HG03457 (cell line): ENCODE data around the gene ARHGAP32.

Source experiments
- ATAC-seq: cut with Tn5 transposase; IDR thresholded peaks from one replicate; pipeline ENCODE4 v1.9.1; 2021; ENCODE audit warnings: moderate number of reproducible peaks; ENCODE audit not compliant: unreplicated experiment

Gene ARHGAP32

DNA sequence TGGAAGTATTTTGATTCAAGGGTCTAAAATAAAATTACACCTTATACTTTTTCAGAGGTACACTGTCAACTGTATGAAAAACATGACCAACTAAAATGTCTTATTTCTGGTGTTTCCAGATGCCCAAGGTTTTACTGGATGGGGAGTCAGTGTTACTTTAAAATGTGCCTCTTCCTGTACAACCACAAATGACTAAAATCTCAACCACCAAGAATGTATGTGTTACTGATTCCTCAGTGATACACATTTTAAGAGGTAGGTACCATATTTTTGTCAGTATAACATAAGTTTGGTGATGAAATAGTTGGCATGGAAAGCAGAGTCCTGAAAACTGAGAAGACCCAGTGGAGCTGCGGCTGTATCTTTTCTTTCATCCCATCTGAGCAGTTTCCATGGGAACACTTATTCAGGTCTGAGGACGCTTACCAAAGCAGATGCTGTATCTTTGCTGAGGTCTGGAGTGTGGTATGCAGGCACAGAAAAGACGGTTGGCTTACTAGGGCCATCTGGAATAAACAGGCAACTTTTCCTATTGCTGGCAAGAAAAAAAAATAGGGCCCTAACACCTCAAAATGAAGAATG is 228.3 kb downstream of the ARHGAP32 start:
- no peak for ATAC-seq

DNA sequence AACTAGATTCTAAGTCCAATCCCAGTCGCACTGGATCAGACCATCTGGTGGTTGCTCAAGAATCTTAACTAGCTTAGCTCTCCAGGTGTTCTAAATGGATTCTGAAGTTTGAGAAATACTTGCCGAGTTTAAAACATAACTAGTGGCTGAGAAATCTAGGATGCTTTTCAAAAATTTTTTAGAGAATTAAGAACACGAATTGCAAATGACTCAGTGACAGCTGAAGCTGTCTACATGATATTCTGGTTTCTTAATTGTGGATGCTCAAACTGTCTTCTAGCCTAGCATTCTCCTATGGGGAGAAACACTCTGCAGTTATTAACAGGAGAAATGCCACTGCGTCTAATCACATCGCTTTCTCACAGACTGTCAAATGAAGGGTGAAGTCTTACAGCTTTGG is 229.2 kb downstream of the ARHGAP32 start:
- no peak for ATAC-seq

DNA sequence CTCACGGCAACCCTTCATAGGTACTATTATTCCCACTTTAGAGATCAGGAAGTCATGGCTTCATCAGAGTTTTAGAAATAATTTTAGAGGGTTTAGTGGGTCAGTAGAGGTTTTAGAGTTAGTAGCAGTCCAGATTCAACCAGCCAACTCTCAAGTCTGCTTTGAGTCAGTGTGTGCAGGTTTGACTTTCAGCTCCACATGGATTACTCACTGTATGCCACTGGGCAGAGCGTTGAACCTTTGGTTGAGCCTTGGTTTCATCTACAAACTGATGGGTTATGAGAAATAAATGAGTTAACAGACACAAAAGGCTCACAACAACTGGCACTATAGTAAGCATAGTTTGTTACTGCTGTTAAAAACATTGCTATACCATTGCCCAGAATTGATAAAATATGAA is 230.5 kb downstream of the ARHGAP32 start:
- ATAC-seq, result no peak

DNA sequence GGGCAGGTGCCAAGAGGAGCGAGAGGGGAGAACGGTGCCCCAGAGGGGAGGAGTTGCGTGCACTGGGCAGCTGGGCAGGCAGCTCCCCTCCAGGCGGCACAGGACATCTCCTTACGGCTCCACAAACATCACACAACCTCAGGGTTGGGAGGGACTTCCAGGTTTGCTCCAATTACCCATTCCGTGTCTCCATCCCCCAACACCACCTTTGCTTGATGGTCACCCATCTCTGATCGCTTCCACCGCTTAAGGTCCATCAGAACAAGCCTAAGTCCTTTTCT is 235.0 kb downstream of the ARHGAP32 start:
- no peak for ATAC-seq

DNA sequence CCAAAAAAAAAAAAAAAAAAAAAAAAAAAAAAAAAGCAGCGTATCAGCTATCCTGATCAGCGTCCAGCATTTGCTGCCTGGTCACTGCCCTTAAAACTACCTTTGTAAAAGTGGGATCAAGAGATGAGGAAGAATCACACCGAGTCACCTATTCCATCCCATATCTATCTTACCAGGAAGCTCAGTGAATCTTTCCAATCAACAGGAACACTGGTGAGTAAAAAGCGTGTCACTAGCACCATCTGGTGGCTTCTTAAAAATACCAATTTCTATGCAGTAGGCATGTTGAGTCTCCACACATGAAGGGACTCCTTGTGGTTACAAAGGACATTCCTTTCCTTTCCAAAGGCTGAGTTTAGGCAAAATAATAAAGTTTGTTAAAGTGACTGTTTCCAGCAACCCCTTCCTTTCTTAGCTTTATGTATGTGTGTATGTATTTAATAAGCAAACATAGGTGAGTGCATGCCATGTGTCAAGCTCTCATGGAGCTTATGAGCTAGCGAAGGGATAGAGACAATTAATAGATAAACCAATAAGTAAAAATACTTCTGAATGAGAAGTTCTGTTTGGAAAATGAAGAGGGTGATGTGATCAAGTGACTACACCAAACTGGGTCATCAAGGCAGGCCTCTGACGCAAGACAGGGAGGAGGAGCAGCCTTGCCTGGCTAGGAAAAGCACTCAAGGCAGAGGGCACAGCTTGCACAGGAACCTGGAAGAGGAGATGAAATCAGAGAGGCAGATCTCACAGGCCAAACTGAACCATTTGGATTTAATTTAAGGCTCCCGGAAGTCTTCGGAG is 235.5 kb downstream of the ARHGAP32 start:
- no peak for ATAC-seq

DNA sequence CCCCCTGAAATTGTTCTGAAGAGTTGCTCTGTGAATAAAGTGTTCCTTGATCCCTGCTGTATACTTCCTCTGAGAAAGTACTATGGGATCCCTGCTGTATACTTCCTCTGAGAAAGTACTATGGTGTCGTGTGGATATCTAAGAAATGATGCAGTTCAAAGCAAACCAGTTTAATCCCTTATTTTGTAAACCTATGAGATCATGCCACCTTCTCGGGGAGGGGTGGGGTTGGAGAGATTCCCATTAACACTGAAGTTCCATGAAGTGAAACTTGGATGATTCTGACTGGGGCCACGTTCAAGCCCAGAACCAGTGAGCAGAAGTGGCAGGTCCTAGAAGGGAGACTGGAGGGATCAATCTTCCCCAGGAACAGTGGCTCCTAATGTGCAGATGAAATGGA is 236.5 kb downstream of the ARHGAP32 start:
- no peak for ATAC-seq

DNA sequence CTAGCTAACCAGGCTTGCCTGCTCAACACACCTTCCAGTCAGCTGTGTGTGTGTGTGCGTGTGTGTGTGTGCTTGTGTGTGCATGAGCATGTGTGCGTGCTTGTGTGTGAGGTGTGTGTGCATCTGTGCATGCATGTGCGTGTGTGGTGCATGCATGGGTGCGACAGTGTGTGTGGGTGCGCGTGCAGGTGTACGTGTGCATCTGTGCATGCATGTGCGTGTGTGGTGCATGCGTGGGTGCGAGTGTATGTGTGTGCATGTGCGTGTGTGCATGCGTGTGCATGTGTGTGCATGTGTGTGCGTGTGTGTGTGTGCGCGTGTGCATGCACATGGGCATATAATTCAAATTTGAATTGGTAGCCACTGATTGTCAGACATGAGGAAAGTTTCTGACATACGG is 239.0 kb downstream of the ARHGAP32 start:
- ATAC-seq, result no peak

DNA sequence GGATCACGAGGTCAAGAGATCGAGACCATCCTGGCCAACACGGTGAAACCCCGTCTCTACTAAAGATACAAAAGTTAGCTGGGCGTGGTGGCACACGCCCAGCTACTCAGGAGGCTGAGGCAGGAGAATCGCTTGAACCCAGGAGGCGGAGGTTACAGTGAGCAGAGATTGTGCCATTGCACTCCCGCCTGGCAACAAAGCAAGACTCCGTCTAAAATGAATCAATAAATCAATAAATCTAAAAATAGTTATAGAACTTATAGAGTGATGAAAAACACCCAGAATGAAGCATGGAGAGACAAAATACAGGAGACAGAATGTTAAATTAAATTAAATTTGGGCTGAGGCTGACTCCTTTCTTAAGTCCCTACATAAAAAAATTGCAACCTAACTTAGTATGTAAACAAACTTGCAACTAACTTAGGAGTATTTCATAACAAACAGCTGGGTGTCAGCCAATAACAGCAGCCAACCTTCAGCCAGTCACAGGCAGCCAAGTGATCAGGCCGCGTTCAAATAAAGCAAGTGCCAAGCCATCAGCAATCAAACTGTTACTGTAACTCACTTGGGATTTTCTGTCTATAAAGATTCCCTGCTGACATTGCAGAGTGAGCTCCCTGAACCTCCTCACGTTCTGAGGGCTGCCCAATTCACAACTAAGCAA is 242.2 kb downstream of the ARHGAP32 start:
- no peak for ATAC-seq

DNA sequence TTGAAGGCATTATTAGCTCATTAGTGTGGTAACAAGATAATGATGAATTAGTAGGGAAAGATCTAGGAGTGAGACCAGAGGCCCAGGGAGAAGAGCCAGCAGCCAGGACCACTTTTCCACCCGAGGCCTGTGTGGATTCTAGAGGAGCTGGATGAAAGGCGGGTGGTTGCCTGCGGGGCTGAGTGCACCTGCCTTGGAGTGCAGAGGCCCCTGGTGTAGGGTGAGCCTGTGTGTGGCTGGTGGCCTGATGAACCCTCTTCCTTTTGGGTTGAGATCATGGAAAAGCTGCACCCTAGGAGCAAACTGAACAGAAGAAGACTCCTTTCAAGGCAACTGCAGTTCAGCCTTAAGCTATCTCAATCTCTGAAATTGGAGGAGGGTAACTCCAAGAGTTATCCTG is 243.5 kb downstream of the ARHGAP32 start:
- ATAC-seq, result no peak

DNA sequence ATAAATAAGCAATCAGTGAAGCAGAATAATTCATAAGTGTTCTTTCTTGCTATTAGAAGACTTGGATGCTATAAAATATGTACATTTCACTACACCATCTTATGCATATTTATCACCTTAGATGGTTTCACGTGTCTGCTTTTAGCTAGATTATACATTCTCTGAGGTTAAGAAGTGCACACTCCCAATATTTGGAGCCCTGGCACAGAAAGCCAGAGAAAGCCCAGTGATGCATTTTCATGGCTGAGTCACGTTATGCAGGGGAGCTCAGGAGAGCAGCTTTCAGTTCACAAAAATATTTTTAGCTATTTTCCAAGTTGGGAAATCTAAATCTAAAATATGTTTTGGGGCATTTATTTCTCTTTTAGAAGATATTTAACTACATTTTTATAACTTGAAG is 244.4 kb downstream of the ARHGAP32 start:
- ATAC-seq, result no peak

DNA sequence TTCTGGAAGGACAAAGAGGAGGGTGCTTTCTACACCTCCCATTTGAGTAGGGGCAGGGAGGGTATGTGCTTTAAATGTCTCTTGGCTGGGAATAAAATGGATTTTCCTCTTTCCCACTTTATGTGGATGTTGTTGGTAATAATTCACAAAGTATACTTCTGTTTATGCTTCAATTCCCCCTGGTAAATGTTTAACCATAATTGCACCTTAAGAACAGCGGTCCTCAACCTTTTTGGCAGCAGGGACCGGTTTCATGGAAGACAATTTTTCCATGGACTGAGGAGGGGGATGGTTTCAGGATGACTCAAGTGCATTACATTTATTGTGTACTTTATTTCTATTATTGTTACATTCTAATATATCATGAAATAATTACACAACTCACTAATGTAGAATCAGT is 245.5 kb downstream of the ARHGAP32 start:
- no peak for ATAC-seq

DNA sequence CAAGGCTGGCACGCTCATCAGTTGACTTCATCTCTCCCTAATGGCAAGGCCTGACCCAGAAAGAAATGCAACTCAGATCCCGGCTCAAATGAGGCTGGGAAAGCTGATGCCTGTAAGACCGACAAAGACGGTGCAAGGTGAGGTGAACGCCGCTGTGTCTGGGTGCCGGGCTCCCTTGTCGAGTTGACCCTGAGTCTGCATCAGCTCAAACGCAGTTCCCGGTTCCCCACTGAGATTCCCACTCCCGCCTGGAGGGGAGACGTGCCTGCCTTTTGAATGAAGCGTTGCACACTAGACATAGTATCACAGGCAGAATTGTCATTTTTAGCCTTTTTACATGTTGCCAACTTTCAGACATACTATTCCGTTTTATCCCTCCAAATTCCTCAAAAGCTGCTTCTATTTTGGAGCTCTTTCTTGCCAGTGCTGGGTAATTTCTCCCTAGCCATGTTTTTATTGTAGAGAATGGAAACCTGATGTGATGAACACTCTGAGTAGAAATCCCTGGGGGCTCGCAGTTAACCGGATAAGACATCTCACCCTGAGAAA is 248.6 kb downstream of the ARHGAP32 start:
- no peak for ATAC-seq

DNA sequence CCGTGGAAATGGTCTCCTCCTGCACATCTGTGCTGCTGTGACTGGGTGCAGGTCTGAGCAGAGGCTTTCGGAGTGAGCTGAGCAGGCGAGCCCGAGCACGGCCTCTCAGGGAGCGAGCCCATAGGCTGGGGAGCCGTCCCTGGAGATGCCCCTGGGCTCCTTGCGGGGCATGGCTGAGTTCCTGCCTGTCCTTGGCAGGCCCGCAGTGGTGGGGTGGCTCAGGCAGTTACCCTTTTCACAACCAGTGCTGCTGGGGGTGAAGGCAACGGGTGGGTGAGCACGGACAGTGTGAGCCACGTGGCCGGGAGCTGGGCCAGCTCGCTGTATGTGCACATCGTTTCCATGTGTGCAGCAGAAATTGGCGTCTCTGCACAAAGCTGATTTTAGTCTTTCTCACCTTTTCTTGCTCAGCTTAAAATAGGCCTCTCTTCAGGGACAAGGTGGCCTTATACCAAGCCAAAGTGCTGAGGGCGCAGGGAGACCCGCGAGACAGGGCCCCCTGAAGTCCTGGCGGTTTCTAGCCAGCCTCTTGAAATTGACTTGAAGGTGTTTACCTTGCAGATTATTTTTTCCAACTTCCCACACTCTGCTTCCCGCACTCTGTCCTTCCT is 249.2 kb downstream of the ARHGAP32 start, which contains the start of gene TP53AIP1:
TSS of gene TP53AIP1 (minus strand) at position 55 of the 611 bp plus-strand sequence. CDS start 5,053 bp downstream, outside the sequence.
- no peak for ATAC-seq

DNA sequence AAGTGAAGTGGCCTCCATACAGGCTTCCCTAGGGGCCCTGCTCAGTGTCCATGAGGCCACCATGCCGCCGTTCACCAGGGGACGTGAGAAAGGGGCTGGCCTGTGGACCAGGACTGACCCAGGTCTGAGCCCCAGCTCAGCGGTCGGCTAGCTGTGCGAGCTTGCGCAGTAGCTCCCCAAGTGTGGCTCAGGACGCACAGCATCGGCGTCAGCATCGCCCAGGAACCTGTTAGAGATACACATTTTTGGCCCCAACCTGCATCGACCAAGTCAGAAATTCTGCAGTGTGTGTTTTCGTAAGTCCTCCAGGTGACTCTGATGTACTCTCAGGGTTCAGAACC is 249.9 kb downstream of the ARHGAP32 start:
- ATAC-seq, result no peak

DNA sequence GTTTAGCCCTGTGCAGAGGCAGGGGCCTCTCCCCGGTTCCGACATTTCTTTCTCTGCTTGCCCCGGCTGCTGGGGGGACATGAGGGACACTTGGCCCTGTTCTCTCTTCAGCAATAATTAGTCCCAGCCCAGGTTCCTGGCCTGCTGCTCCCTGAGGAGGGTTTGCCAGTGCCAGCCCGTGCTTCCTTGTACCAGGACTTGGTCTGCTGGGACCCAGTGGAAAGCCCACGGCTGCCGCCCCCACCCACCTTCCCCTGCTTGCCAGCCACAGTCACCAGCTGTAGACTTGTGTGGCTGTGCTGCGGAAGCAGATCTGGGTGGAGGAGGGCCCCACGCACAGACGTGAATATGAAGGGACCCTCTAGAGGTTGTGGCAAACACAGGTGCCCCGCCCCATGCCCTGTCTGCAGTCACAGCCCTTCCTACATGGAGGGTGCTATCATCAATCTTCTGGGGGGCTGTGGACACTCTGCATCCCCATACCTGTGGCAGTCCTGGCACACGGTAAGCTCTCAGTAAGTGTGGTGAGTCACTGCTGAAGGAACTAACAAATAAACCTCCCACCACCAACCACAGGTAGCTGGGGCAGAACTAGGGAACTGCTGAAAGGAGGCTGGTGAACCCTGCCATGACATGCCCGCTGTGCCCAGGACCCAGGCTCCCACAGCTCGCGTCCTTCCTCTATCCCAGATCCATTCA is 250.4 kb downstream of the ARHGAP32 start:
- ATAC-seq, result no peak

DNA sequence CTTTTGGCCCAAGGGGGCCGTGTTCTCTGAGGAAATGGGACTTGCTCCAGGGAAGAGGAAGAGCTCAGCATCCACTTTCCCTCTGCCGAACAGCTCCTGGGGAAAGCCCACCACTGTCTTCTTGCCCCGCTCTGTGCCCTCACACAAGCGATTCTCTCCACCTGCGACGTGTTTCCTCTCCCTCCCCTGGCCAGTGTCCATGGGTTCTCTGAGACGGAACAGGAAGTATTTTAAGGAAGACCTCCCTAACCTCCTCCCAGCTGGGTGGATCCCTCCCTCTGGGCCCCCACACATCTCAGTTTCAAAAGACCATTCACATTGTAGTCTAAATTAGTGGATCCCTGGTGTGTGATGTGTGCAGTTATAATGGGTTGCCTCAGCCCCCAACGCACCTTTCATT is 251.0 kb downstream of the ARHGAP32 start:
- ATAC-seq, result no peak

DNA sequence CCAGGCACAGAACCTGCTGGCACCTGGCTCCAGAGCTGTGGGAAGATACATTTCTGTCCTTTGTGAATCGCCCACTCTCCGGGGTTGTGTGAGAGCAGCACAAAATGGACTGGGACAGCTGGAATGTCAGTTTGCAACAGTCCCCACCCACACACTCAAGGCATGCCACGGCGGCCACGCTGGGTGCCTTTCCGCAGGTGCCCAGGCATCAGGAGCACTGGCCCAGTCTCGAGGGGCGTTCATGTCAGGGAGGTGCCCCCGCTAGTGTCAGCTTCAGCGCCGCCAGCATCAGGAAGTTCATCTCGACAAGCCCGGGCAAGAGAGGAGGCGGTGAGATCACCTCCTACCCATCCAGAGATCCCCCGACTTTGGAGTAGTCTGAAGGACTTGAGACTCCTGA is 251.5 kb downstream of the ARHGAP32 start:
- ATAC-seq, result no peak

DNA sequence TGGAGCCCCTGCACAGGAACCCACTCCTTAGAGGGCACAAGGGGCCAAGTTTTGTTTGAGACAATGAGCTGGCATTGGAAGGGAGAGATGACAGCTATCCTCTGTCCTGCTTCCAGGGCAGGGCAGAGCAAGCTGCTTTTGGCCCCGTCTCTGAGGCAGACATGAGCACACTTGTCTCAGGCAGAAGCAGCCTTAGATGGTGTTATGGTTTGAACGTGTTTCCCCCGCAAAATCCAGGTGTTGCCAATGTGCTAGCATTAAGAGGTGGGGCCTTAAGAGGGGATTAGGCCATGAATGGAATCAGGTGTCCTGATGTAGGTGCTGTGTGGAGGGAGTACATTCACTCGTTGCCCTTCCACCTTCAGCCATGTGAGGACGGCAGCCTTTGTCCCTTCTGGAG is 252.0 kb downstream of the ARHGAP32 start:
- no peak for ATAC-seq

DNA sequence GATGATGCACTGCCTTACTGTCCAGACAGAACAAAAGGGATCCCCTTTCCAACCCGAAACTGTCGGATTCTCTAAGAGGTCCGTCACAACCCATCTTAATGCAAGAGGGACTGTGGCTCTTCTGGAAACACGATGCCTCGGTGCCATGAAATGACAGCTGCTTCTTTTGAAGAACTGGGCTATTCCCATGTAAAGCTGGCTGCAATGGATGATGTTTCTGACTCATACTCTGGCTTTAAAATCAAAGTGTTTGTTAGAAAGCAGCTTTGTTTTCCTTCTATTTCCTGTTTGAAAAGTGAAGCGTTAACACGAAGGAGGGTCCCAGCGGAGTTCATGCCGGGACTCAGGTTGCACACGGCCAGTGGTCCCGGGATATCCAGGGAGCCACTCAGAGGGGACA is 252.5 kb downstream of the ARHGAP32 start:
- no peak for ATAC-seq

DNA sequence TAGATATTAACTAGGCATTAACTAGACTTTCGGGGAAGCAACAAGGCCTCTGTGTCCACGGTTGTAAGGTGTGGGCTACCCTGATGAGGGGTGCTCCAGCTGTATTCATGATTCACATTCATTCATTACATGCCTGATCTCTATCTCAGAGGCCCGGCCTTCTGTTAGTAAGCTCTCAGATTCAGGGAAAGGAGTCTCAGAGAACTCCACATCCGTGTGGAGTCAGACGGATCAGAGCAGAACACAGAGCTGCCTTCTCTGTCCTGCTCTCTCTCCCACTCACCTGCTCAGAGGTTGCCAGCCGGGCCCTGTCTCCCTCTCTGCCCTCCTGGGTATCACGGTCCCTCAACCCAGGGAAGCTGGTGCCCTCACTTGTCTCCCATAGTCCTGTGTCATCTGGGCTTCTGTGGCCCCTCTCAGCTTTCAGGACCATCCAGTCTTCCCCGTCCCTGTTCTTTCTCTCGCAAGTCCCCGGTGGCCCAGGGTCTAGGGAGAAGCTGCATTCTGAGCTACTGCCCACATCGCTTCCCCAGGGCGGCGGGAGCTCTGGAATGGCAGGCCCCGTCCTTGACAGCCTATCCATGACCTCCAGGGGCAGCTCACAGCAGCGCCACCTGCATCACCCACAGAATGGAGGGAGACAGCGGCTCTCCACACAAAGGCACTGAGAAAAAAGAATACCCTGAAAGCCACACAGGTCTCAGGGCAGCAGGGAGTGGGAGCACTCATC is 253.8 kb downstream of the ARHGAP32 start:
- ATAC-seq, result no peak

DNA sequence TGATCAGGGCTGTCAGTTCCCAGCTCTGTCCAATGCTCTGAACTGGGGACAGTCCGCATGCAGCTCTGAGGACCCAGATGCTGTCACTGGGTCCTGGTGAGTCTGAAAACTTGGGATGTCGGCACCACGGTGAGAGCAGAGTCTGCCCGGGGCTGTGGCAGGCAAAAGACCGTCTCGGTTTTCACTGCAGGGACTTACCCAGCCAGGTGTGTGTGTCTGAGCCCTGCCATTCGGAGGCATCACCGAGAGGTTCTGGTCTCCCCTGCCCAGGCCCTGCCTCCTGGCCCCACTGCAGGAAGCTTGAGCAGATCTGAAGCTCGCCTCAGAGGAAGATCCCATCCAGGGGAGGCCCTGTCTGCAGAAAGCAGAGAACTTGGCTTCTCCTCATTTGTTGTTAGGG is 254.6 kb downstream of the ARHGAP32 start:
- no peak for ATAC-seq
